ENCODE data around the gene ZNF419.
"Not testable (repeated sequence)": the region's sequence is repeated elsewhere in the genome, so short reads cannot be mapped to it uniquely, and the experiment has no call there.

Gene ZNF419

DNA sequence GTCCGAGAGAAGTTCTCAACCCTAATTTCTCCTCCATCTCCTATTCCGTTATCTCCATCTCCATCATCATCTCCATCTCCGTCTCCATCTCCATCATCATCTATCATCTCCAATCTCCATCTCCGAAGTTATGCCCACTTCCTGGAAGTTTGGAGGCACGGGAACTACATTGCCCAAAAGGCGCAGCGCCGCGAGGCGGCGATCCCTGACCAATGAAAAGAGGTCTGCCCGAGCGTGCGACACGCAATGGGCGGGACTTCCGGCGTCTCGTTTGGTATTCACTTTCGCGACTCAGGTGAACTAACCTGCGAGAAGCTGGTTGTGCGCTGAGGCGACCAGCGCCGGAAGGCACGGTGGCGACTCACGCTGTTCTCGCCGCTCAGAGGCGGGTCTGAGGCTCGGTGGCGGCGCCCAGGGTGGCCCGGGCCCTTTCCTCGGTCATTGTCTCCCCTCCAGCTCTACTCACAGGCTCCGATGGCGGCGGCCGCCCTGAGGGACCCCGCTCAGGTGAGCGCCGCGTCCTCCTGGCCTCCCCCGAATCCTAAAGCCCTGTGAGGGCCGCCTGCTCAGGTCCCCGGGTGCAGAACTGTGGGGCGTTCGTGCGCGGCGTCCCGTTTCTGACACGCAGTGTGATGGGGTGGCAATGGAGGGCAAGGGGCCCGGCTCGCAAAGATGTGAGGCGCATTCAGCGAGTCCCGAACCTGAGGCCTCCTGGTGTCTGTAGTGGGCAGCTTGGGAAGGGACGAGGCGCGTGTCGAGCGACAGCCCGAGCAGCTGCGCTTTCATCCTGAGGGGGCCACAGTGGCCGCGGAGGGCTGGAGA is at the start of gene ZNF419:
TSS of gene ZNF419 (plus strand) at position 274 of the 822 bp plus-strand sequence. CDS start at position 475, 201 bp downstream.
- peak; percentile 83 to 95 for DNase-seq

GRCh38 chr19:57437931-57438330 is 49.6 kb upstream of the ZNF419 start:
- no peak for DNase-seq

DNA sequence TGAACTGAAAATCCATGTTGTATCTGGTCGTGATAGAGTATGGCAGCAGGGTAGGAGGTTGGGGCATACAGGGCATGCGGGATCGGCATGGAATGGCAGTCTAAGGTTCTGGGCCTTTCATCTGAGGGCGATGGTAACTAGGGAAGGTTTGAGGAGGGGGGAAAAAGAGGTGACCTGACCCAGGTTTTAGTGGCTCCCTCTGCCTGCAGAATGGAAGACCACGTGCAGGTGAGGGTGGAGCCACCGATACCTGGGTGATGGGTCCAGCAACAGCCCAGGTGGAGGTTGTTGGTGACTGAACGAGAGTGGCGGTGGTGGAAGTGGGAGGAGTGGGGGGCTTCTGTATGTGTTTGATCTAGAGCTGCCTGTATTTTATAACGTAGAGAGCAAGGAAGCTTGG is 48.6 kb upstream of the ZNF419 start:
- DNase-seq: no peak

DNA sequence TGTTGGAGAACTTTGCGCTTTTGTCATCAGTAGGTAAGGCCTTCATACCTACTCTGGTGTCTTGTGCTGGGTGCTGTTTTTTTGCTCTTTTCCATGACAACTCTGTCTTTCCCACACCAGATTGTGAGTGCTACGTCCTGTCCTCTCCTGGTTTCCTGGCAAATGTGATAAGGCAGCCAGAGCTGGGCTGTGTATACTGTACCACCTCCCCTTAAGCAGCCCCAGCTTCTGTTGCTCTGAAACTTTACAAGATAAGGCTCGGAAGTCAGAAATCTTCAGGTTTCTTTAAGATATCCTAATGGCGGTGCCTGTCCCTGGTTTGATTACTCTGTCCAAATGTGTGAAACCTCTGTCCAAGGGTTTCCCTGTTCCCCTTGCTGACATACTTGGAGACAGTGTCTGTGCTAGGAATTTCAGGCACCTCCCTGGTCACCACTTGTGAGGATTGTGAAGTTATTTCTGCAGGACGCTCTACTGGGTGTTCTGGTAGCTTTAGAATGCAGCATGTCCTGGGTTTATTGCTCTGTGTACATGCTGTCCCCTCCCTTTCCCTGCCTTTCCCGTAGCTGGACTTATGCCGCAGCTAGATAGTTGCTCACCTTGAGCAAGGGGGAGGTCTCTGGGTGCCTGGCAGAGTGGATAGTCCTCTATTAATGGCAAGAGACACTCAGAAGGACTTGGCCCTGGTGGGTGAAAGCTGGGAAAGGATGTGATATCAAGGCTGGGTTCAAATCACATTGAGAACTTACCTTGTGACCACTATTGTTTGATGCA is 45.4 kb upstream of the ZNF419 start:
- no peak for DNase-seq

DNA sequence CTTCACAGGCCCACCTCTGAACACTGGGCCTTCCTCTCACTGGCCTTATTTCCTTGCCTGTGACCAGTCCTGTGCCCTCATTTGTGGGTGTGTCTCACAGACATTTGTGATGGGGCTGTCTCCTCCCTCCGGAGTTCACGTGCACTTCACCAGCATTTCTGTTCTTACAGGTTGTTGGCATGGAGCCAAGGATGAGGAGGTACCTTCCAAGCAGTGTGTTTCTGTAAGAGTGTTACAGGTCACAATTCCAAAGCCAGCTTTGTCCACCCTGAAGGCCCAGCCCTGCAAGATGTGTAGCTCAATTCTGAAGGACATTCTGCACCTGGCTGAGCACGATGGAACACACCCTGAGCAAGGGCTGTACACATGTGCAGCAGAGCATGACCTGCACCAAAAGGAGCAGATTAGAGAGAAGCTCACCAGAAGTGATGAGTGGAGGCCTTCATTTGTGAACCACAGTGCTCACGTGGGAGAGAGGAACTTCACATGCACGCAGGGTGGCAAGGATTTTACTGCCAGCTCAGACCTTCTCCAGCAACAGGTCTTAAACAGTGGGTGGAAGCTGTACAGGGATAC is 44.3 kb upstream of the ZNF419 start:
- no peak for DNase-seq

- DNase-seq: no peak
These were observed 35.2 kb upstream of the ZNF419 start for GRCh38 chr19:57452307-57452706.

GRCh38 chr19:57465680-57466381 is 21.7 kb upstream of the ZNF419 start:
- peak; percentile 25 for DNase-seq

DNA sequence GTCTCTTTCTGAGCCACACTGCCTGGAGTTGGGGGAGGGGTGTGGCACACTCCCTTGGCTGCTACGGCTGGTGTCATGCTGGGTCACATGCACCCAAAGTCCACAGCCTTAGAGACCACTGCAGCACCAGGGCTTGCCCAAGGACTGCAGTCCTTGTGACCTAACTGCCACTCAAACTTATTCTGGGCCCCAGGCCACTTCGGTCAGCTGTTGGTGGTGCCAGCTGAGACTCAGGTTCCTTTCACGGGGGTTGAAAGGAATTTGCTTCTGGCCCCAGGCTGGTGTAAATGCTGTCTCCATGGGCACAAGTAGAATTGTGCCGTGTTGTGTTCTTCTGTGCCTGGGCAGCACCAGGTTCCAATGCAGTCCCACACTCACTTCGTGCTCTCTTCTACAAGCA is 21.1 kb upstream of the ZNF419 start:
- no peak for DNase-seq

- DNase-seq: no peak
These were observed 13.9 kb upstream of the ZNF419 start for GRCh38 chr19:57473646-57474045.

DNA sequence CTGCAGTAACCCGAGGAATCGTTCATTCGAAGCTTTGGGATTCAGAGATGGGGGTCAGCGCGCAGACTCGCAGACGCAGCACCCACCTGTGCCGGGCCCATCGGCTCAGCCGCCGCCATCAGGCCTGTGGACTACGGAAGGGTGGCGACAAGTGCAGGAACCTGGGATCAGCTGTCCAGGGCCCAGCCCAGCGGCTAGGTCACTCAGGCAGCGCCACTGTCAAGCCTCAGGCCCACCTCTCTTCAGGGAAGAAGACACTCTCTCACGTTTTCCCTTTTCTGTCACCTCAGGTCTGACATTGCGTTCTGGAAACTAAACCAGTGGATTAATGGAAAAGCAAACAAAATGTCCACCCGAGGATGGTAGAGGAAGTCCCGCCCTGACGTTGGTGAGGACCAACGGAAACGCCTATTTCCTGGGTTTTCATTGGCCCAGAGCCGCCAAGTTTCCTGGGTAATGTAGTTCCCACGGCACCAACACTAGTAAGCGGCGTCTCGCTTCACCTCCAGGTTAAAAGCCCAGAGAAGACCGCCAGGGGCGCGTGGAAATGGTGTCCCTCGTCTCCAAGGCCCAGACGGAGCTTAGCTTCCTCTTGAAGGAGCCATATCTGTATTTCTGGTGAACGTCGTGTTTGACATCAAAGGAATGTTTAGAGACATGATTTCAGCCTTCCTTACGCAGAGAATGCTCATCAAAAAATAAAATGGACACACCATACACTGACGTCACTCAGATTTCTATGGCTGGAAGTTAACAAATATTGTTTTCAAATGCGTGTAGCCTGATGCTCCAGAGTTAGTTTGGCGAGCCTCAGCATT is 10.2 kb upstream of the ZNF419 start, which contains the start of gene ZNF772:
TSS of gene ZNF772 (minus strand) at position 376 of the 818 bp plus-strand sequence. CDS start at position 119, 257 bp downstream.
- DNase-seq: peak; percentile 89 to 96

GRCh38 chr19:57488299-57488644 is 722 bp downstream of the ZNF419 start:
- DNase-seq: not testable (repeated sequence)

DNA sequence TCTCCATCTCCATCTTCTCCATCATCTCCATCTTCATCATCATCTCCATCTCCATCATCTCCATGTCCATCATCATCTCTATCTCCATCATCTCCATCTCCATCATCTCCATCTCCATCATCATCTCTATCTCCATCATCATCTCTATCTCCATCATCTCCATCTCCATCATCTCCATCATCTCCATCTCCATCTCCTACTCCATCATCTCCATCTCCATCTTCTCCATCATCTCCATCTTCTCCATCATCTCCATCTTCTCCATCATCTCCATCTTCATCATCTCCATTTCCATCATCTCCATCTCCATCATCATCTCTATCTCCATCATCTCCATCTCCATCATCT is 11.8 kb downstream of the ZNF419 start:
- not testable (repeated sequence) for DNase-seq

DNA sequence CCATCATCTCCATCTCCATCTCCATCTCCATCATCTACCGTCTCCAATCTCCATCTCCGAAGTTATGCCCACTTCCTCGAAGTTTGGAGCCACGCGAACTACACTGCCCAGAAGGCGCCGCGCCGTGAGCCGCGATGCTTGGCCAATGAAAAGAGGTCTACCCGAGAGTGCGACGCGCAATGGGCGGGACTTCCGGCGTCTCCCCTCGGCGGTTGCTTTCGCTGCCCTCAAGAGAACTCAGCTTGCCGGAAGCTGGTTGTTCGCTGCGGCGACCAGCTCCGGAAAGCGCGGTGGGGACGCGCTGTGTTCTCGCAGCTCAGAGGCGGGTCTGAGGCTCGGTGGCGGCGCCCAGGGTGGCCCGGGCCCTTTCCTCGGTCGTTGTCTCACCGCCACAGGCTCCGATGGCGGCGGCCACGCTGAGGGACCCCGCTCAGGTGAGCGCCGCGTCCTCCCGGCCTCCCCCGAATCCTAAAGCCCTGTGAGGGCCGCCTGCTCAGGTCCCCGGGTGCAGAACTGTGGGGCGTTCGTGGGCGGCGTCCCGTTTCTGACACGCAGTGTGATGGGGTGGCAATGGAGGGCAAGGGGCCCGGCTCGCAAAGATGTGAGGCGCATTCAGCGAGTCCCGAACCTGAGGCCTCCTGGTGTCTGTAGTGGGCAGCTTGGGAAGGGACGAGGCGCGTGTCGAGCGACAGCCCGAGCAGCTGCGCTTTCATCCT is 12.3 kb downstream of the ZNF419 start, which contains the start of gene ZNF773:
TSS of gene ZNF773 (plus strand) at position 259 of the 716 bp plus-strand sequence. CDS start at position 402, 143 bp downstream.
- peak; percentile 89 to 95 for DNase-seq

DNA sequence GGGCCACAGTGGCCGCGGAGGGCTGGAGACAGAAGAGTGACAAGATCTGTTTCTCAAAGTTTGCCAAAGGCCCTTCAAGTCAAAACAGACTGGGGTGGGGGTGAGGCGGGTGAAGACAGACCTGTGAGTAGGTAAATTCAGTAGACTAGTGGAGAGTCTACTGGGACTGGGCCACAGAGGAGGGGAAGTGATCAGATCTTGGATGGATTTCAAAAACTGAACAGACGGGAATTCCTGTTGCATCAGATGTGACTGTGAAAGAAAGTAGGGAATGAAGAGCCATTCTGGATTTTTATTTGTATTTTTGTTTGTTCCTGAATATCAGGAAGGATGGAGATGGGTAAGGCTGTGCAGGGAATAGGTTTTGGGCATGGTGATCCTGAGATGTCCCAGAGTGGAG is 12.8 kb downstream of the ZNF419 start:
- DNase-seq: not testable (repeated sequence)

DNA sequence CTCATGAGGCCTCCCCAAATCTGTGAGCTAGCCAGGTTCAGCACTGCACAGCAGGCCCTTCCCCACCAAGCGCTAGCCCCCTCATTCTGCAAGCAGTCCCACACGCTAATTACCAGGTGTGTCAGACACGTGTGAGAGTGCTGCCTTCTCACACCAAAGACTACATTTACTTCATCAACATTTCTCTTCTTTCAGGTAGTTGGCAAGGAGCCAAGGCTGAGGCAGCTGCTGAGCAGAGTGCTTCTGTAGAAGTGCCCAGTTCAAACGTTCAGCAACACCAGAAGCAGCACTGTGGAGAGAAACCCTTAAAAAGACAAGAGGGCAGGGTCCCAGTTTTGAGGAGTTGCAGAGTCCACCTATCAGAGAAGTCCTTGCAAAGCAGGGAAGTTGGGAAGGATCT is 18.6 kb downstream of the ZNF419 start:
- DNase-seq: no peak

DNA sequence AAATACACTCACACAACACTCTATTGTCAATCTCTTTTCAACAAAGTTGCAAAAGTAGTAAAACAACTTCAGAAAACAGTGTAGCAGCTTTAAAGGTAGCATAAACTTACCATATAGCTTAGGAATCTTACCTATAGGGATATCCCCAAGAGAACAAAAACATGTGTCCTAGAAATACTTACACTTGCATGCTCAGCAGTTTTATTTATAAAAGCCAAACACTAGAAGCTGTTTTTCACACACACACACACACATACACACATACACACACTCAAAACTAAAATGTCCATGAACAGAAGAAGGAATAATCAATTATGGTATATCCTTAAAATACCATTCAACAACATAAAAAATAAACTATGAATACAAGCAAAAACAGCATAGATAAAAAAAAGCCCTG is 23.9 kb downstream of the ZNF419 start:
- DNase-seq: no peak

DNA sequence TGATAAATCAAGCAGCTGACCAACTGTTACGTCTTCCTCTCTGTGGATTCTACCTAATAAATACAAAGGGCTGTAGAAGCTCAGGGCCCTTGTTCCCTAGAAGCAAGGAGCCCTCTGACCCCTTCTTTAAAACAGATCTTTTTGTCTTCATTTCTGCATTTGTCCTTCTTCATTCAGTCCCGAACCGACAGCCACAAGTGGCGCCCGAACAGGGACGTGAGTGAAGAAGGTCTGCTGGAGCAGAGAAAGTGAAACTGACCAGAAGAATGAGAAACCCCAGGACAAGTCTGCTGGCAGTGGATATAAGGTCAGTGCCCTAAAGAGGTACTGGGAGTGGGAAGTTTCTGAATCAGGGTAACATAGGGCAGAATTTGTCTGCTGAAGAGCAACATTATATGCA is 25.3 kb downstream of the ZNF419 start:
- DNase-seq: no peak

GRCh38 chr19:57515255-57515654 is 27.7 kb downstream of the ZNF419 start:
- no peak for DNase-seq

- DNase-seq: not testable (repeated sequence)
These were observed 30.5 kb downstream of the ZNF419 start for GRCh38 chr19:57518021-57518420.

GRCh38 chr19:57527136-57527881 is 39.8 kb downstream of the ZNF419 start, which contains the start of gene ZNF549:
TSS of gene ZNF549 (plus strand) at chr19:57527356. CDS start at chr19:57527574, 218 bp downstream.
- DNase-seq: peak; percentile 94 to 97

All from NCI-H2081 (cell line).